Measurements from ENCODE around the gene GCC2. TPM values are rescaled to one million over a fixed set of nuclear protein-coding genes. Genes with fewer than 3 reads are reported as not detected.
"Not testable (repeated sequence)": the region's sequence is repeated elsewhere in the genome, so short reads cannot be mapped to it uniquely, and the experiment has no call there.

Gene GCC2
- total RNA-seq, 1 experiment from 2014 or later, result 7.9 TPM

DNA sequence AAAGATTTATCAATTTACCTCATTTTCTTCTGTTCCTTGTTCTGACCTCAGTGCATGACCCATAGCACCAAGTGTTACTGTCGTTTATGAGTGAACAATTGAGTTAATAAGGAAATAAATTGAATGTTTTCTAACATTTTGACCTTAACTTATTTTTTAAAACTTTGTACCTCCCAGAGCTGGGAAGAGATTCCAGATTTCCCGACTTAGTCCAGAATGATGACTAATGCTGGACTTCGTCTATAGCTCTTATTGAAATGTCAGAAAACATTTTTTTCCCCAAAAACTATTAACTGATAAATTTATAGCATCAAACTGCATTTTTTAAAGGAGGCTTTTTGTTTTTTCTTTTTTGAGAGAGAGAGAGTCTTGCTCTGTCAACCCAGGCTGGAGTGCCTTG is 63.4 kb downstream of the GCC2 start:
- DNase-seq (ENCODE audit: low spot score), result not testable (repeated sequence)

DNA sequence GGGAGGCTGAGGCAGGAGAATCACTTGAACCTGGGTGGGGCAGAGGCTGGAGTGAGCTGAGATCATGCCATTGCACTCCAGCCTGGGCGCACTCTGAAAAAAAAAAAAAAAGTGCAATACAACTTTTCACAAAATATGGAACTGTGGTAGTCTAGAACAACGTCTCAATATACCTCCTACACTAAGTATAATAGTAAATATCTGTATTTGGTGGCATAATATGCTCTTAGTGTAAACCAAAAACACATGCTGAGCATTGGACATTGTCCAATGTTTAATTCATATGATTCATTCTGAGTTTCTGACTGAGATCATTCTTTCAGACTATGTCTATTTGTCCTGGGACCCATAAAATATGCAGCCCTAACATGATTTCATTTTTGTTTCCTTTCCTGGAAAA is 65.5 kb downstream of the GCC2 start:
- DNase-seq (ENCODE audit: low spot score), result not testable (repeated sequence)

DNA sequence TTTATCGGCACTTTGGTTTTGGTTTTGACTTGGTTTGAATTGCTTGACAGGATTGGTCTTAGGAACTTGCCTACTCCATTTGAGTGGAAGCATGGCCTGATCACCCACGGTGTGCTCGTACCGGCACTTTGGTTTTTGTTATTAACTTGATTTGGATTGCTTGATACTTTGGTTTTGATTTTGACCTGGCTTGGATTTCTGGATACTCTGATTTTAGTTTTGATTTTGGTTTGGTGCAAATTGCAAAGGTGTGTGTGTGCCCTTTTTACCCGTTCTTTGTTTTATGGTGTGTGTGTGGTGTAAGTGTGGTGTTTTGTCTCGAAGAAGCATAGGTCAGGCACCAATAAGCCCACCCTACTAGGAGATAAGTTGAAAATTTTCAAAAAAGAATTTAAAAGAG is 75.7 kb downstream of the GCC2 start:
- DNase-seq (ENCODE audit: low spot score), result not testable (repeated sequence)

DNA sequence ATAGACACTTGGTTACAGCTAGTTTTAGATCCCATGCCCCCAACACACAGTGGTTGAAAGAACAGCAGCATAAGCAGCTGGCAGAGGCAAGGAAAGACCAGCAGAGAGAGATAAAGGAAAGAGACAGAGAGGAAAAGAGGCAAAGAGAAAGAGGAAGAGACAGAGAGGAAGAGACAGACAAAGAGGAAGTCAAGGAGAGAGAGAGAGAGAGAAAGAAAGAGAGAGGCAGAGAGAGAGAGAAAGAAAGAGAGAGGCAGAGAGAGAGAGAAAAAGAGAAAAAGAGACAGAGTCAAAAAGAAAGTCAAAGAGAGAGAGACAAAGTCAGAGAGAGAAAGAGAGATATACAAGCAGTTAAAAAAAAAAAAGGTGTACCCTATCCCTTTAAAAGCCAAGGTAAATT is 76.3 kb downstream of the GCC2 start:
- DNase-seq (ENCODE audit: low spot score), result not testable (repeated sequence)

DNA sequence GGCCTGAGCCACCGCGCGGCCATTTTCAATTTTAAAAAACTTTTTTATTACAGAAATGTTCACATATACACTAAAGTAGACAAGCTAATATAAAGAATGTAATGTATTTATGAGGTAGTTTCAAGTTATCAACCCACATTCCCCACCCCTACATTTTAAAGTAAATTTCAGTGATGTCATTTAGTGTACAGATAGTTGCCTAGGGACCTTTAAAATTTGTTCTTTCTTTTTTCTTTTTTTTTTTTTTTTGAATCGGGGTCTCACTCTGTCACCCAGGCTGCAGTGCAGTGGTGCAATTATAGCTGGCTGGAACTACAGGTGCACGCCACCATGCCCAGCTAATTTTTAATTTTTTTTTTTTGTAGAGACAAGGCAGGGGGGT is 82.7 kb downstream of the GCC2 start:
- no peak for DNase-seq (ENCODE audit: low spot score)

DNA sequence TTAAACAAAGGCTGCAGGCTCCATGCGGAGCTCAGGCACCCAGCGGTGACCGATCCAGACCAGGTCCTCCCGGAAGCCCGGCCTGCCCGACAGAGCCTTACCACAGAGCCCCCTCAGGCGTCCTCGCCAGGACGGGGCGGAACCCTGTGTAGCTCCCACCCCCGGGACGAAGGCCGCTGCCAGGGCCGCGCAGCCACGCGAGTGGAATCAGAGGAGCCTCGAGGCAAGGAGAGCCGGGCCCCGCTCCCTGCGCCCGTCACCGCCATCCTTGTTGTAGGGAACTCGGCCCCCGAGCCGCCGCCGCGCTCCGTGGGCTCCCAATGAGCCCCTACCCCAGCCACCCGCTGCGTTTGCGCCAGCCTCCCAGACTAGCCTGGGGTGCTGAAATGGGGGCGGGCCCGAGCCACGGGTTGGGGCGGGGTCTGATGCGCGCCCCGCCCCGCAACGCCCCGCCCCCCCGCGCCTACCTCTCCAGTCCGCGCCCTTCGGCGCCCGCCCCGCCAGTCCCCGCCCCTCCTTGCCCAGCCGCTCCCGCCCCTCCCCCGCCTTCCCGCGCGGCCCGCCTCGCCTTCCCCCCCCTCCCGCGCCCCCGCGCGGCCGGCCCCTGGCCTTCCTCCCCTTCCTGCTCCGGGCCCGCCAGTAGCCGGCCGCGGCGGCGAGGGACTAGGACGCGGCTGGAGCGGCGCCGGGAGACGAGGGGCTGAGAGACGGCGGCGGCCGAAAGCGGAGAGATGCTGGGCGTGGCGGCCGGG is 85.0 kb downstream of the GCC2 start, which contains the start of gene LIMS1:
LIMS1 (plus strand) TSS at position 639 of the 752 bp plus-strand sequence; CDS start at position 732, 93 bp downstream.
- DNase-seq (ENCODE audit: low spot score), result peak; percentile 70

DNA sequence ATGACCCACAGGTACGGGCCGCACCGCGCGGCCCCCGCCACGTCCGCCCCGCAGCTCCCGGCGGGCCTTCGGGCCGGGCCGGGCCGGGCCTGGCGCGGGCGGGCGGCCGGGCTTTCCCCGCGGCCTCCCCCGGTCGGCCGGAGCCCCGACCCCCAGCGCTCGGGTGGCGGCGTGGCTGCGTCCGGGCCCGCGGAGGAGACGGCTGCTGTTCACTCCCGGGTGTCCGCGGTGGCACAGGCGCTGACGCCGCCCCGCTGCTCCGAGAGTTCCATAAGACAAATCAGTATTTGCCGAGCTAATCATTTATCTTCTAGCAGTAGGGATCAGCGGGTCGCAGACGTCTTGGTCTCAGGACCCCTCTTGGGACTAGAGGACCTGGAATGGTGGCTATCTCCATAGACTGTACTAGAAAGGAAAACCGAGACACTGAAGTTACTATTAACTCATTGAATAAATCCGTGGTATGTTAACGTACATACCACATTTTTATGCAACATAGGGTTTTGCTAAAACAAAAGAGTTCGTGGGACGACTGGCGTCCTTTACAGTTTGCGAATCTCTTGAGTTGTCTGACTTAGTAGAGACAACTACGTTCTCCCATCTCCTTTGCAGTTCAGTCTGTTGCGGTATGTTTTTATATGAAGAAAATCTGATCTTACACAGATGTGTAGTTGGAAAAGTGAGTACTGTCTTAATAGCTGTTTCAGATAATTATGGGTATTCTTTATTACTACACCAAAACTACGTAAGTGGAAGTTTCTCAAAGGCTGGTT is 85.8 kb downstream of the GCC2 start:
- DNase-seq (ENCODE audit: low spot score), result no peak

DNA sequence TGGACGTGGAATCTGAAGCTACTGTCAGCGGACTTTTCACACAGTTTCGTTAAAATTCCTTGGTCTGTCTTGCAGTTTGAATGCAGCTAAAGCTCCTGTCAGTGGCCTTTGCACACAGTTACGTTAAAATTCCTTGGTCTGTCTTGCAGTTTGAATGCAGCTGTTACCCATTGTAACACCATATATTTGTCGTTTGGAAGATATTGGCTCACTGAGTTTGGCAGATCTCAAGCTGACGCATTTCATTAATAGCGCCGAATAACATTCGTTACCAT is 86.3 kb downstream of the GCC2 start:
- no peak for DNase-seq (ENCODE audit: low spot score)

DNA sequence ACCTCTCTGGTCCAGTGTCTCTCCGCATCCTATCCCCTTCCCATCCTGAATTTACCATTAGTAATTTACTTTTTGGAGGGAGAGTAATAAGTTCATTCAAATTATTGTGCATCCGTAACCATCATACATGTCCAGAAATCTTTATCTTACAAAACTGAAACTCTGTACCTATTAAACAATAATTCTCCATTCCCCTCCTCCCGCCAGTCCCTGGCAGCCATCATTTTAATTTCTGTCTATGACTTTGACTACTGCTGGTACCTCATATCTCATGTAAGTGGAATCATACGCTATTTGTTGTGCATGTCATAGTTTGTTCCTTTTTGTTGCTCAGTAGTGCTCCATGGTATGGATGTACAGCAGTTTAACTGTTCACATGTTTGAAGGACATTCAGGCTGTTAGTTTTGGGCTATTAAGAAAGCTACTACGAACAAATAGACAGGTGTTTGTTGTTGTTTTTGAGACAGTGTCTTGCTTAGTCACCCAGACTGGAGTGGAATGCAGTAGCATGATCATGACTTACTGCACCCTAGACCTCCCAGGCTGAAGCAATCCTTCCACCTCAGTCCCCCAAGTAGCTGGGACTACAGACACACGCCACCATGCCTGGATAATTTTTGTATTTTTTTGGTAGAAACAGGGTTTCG is 87.3 kb downstream of the GCC2 start:
- no peak for DNase-seq (ENCODE audit: low spot score)

DNA sequence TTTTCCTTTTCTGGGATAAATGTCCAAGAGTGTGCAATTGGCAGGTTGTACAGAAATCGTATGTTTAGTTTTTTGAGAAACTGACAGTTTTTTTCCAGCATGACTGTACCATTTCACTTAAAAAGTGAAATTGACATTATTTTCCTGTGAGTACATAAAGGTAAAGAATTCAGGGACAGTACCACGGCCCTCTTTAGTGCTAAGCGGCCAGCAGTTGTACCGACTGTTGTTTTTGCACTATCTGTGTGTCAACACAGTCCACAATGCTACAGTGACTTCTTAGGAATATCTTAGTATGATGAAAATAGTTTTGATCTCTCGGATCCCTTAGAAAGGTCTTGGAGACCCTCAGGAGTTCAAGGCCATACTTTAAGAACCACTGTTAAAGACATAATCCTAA is 87.9 kb downstream of the GCC2 start:
- no peak for DNase-seq (ENCODE audit: low spot score)

DNA sequence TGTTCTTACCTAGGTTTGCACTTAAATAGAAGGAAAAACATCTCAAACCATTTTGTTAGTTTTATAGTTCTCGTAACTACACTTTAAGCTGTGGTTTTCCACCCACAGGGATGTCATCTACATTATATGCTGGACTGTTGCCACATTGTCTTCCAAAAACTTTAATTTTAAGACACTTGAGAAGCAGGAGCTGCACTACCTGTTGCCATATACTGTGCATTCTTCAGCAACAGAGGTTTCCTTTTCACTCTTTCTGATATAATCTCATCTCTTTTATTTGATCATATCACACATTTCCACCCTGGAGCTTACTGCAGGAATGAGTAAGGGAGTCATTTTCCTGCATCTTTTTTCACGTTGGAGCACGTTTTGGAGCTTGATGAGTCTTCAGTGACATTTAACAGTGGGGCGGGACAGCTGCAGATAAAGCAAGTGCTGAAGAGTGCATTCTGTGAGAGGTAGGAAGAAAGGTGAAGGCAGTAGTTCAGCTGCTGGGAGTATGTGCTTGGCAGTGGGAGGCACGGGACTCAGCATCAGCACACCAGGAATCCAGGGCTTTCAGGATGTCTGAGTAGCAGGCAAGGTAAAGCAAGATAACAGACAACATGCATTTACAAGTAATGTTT is 89.1 kb downstream of the GCC2 start:
- no peak for DNase-seq (ENCODE audit: low spot score)

DNA sequence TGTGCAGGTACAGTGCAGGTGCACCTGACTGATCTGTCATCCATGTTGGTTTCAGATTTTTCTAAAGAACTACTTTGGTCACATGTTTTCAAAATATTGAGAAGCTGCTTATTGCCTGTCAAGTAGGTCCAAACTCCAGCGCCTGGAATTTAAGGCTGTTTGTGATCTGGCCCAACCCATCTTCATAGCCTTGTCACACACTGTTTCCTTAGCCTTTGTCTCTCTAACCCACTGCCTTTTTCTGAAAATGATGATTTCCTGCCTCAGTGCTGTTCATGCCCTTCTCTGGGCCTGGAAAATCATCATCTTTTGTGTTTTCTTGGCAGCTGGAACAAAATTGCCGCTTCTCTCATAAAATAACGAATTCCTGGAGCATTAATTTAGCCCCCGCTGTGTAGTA is 92.4 kb downstream of the GCC2 start:
- DNase-seq (ENCODE audit: low spot score), result no peak

DNA sequence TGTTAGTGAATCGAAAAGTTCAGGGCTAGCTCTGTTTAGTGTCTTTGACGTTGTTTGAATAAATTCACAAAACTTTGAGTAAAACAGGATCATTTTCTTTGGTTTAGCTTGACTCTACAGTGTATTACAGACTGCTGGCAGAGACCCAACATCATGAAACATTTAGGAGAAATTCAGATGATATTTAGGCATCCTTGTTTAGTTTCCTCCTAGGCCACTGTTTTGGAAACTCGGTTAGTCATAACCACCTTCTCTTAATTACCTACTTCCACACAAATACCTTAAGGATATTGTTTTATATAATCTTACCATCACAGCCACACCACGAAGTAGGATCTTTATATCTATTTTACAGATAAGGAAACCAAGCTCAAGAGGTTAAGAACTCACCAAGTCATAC is 93.1 kb downstream of the GCC2 start:
- no peak for DNase-seq (ENCODE audit: low spot score)

DNA sequence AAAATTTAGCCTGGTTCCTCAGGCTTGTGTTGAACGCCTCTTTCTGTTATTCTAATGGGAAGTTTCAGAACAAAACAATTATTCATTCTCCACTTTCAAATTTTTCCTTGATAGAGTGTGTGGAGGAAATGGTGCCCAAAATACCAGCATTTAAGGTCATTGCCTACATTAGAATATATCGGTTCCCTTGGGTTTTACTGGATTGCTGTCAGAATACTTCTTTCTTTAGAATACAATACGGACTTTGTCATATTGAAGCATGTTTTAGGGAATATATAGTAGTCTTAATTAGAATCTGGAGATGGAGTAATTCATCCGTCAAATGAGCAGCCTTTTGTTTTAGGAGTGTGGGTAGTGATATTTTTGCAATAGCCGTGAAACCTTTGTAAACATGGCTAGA is 98.6 kb downstream of the GCC2 start:
- DNase-seq (ENCODE audit: low spot score), result no peak

DNA sequence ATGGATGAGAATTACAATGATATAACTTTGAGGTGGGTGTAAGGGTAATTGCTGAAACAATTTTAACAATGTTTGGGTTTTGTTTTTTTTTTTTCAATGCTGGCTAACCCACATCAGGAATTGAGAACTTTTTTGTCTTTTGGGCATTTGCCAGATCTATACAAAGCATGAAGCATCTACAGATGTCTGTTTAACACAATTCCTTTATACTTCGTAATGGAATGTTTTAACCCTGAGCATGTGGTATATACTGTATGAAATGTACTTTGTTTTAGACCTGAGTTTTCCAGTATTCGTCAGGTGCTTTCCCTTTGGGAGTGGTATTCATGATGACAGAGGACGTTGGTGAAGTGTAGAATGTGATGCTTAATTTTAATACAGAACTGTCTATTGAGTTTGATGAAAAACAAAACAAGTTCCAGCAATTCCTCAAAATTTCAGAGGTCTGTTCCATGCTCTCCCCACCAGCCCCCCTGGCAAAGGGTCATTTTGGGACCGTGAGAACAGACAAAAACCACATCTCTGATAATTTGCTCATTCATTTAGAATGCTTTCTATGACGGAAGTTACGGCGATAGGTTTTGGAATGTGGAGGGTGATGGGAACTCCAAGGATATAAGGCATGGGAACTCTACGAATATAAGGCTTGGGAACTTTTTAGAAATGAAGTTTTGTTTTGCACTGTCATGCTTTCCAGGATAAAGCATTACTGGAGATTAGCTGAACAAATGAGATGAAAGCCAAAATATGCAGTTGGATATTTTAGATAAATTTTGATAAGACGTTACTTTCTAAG is 99.4 kb downstream of the GCC2 start:
- no peak for DNase-seq (ENCODE audit: low spot score)

DNA sequence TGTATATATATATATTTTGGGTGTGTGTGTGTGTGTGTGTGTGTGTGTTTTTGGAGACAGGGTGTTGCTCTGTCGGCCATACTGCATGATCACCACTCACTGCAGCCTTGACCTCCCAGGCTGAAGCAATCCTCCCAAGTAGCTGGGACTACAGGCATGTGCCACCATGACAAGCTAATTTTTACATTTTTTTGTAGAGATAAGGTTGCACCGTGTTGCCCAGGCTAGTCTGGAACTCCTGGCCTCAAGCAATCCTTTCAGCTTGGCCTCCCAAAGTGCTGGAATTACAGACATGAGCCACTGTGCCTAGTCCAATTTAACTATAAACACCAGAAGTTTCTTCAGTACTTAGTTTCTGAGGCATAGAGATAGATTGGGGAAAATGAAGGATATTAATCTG is 103.6 kb downstream of the GCC2 start:
- DNase-seq (ENCODE audit: low spot score), result no peak

DNA sequence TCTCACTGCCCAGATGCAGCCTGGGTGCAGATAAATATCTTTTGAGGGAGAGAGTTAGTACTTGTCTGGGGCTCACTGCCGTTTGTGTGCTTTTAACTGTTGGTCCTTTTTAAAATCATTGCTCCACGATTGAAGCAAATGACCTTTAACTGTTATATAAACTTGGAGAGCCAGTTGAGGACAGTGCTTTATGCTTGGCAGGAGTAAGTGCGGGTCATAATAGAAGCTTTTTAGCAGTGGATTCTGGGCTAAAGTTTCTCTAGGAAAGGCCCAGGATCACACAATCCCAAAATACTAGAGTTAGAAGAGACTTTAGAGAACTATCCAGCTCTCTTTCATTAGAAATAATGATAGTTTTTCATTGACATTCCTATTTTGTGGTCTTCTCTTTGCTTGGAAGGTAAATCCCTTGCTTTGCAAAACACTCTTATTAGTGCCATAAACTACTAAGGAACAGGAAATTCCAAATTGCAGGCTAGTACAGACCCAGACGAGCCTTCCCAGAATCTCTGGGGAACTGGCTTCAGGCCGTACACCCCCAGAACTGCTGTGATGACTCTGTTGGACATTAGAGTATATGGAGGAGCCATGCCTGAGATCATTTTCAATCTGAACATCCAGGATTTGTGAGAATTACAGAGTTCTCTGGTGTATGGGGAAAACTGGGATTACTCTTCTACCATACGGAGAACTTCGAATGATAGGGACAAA is 104.4 kb downstream of the GCC2 start:
- DNase-seq (ENCODE audit: low spot score), result no peak

DNA sequence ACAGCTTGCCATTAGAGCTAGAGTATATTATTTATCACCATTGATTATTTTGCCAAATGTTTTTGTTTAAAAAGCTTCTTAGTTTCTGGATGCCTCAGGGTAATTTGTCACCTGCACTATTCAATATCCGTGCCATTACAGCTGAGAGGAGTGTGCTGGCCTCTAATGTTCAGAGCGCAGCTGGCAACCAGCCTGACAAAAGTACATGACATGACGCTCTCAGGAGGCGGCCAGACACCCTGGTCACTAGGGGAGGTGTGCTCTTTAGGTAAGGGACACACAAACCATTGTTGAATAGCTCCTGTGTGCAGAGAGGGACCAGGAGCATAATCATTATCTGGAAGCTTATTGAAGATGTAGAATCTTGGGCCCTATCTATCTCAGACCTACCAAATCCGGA is 105.5 kb downstream of the GCC2 start:
- DNase-seq (ENCODE audit: low spot score), result no peak

DNA sequence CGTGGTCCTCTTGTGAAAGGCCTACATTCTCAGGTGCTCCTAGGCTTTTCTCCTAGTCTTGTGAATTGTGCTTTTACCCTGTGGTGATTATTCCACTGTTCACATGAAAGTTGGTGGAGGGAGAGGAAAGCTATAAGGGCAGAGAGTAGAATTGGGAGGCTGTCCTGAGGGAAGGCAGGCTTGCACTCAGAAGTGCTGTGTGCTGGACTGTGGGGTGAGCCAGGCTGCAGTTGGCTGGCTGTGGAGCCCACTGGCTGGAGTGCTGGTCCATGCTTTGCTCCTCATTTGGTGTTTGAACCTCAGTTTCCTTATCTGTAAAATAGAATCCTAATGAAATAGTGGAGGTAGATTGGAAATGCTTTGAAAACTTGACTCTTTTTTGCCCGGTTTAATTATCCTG is 106.6 kb downstream of the GCC2 start:
- DNase-seq (ENCODE audit: low spot score), result no peak

DNA sequence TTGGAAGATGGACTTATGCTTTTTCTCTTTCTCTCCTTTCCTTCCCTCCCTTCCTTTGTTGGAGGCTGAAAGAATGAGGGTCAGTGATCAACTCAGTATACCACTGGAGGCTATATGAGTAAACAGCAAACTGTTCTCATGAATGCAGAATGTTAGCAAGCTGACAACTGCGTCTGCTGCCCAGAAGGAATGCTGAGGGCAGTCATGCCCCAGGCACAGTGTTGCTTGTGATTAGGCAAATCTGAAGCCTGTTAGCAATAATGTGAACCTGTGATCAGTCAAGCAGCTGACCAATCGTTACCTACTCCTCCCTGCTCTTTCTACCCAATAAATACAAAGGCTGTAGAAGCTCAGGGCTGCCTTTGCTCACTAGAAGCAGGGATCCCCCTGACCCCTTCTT is 107.6 kb downstream of the GCC2 start:
- DNase-seq (ENCODE audit: low spot score), result not testable (repeated sequence)

Data from H4 (cell line).